ENCODE measurements around the gene GNAL. TPM values are rescaled to one million over a fixed set of nuclear protein-coding genes. Genes with fewer than 3 reads are reported as not detected.

GNAL gene
- total and polyA plus RNA-seq, 2 of the 4 experiments (the other 2 are of a cell fraction), result 0.15 to 0.36 TPM

GRCh38 chr18:11671156-11671555 is 17.9 kb upstream of the GNAL start:
- H2BK120ac ChIP-seq (ENCODE audit: low read depth, low read length), result no peak overlapping the region
- no TSS peak for BruUV-seq (replicated peaks)
- no peak for TF ChIP-seq RFX5 (IDR thresholded peaks at IDR 0.05; ENCODE audit: low read depth, low read length)
- TF ChIP-seq MAFK (IDR thresholded peaks at IDR 0.05; ENCODE audit: low read depth, low read length), result no peak
- TF ChIP-seq SMC3 (IDR thresholded peaks at IDR 0.05; ENCODE audit: low read depth, low read length), result no peak
- TF ChIP-seq ELK1 (IDR thresholded peaks at IDR 0.05; ENCODE audit: borderline replicate concordance, low read depth, low read length), result no peak
- no peak for TF ChIP-seq CHD1 (IDR thresholded peaks at IDR 0.05; ENCODE audit: low read depth, low read length)
- TF ChIP-seq CTCF (conservative IDR thresholded peaks at IDR 0.05; ENCODE audit: low read depth, low read length), result no peak
- no peak for TF ChIP-seq BHLHE40 (IDR thresholded peaks at IDR 0.05; ENCODE audit: low read depth, low read length)
- no peak for TF ChIP-seq NFE2L2 (IDR thresholded peaks at IDR 0.05; ENCODE audit: low read depth, low read length)
- no peak for TF ChIP-seq FOS (IDR thresholded peaks at IDR 0.05; ENCODE audit: low read depth, low read length)
- TF ChIP-seq CEBPB (IDR thresholded peaks at IDR 0.05; ENCODE audit: low read depth, low read length), result no peak
- no peaks in the 10 kb centered on the region for H4K20me1 ChIP-seq (ENCODE audit: insufficient read depth, low read length)
- WGBS, 2 experiments (ENCODE audit: extremely low coverage in 2 of 2, insufficient read length in 1 of 2), result no CpG with 5 or more reads among the region's 8 CpGs
- in situ Hi-C loops (cut with MboI; ENCODE audit: low sequenced_read_pairs) (no loop called here), intact Hi-C loops (cut with micrococcal nuclease) (no loop called here), dilution Hi-C loops (cut with HindIII; ENCODE audit: low sequenced_read_pairs, unreplicated experiment) (no loop called here)
- no peaks in the 10 kb centered on the region for H3K36me3 ChIP-seq (ENCODE audit: control insufficient read depth, insufficient read depth, low read length)
- H4K8ac ChIP-seq (ENCODE audit: low read depth in 2 of 2, low read length in 2 of 2), result no peak overlapping the region
- no peak overlapping the region for H2AK9ac ChIP-seq (replicated peaks; ENCODE audit: low read depth, low read length, poor library complexity)
- no peak for ATAC-seq (ENCODE audit: low read depth)
- H2AFZ ChIP-seq (replicated peaks; ENCODE audit: low read length, poor library complexity), result no peak overlapping the region
- H3K9me1 ChIP-seq (ENCODE audit: insufficient read depth, low read length), result no peaks in the 10 kb centered on the region
- H2BK15ac ChIP-seq (ENCODE audit: low read depth, low read length), result no peak overlapping the region
- no peak overlapping the region for H3K4me3 ChIP-seq (ENCODE audit: insufficient read depth, low read depth, low read length)
- H4K5ac ChIP-seq (ENCODE audit: low read depth, low read length), result no peak overlapping the region
- no peak overlapping the region for H3K14ac ChIP-seq (replicated peaks; ENCODE audit: low read depth, low read length)
- no peaks in the 10 kb centered on the region for H3K9me3 ChIP-seq (ENCODE audit: control insufficient read depth, insufficient read depth, low read length)
- H3K27ac ChIP-seq (ENCODE audit: insufficient read depth, low read length), result no peak overlapping the region
- no peak overlapping the region for H4K91ac ChIP-seq (ENCODE audit: insufficient read depth, low read depth, low read length)
- DNase-seq, result no peak
- POLR2A ChIA-PET (ENCODE audit: unreplicated experiment), result no interaction called here
- H3K27me3 ChIP-seq (ENCODE audit: control insufficient read depth, insufficient read depth, low read length), result peaks cover 33% of the 10 kb centered on the region
- H3K4ac ChIP-seq (ENCODE audit: low read depth, low read length), result no peak overlapping the region
- no peak overlapping the region for H3K4me2 ChIP-seq (ENCODE audit: low read depth, low read length)
- no peak overlapping the region for H2BK20ac ChIP-seq (ENCODE audit: low read depth, low read length)
- H3K18ac ChIP-seq (ENCODE audit: low read depth, low read length), result no peak overlapping the region
- no peak overlapping the region for H2AK5ac ChIP-seq (ENCODE audit: low read depth, low read length)
- no peaks in the 10 kb centered on the region for H3K79me1 ChIP-seq (ENCODE audit: low read depth in 1 of 2, low read length in 2 of 2)
- no peak overlapping the region for H2BK5ac ChIP-seq (ENCODE audit: low read depth, low read length, poor library complexity, severe bottlenecking)
- H3K23ac ChIP-seq (ENCODE audit: low read depth, low read length), result no peak overlapping the region
- H3K9ac ChIP-seq (ENCODE audit: low read depth, low read length), result no peak overlapping the region
- no peaks in the 10 kb centered on the region for H3K4me1 ChIP-seq (ENCODE audit: control insufficient read depth, insufficient read depth, low read length)
- no peak overlapping the region for H3K56ac ChIP-seq (ENCODE audit: extremely low read depth, insufficient read depth, low read length)
- CTCF ChIA-PET, result interaction anchor here (1.4 kb wide), 1 partner anchor 15 kb away, joined by 7 read pairs; no protein-coding TSS in a partner anchor
